H9 (cell line): ENCODE measurements around the gene NUP210. TPM values are rescaled to one million over a fixed set of nuclear protein-coding genes. Genes with fewer than 3 reads are reported as not detected.

Experiments
- DNase-seq: peaks from one replicate; pipeline ENCODE4 v3.0.0-alpha.2; 2017
- H2AFZ ChIP-seq: one replicate; pipeline ENCODE4 v1.6.1; 2013; ENCODE audit warnings: mild to moderate bottlenecking, low read length, control low read depth, moderate library complexity
- H2AK5ac ChIP-seq: 2 replicates; pipeline ENCODE4 v1.6.1; 2013; ENCODE audit warnings: low read length, control low read depth, mixed read lengths; ENCODE audit not compliant: insufficient read length
- H2BK120ac ChIP-seq: one replicate; pipeline ENCODE4 v1.6.1; 2013; ENCODE audit warnings: low read depth, mild to moderate bottlenecking, low read length, control low read depth, inconsistent platforms; ENCODE audit not compliant: poor library complexity, severe bottlenecking
- H2BK12ac ChIP-seq: 2 replicates; pipeline ENCODE4 v1.6.1; 2013; ENCODE audit warnings: low read length, control low read depth, mixed read lengths, low read depth; ENCODE audit not compliant: insufficient read length
- H2BK15ac ChIP-seq: 2 replicates; pipeline ENCODE4 v1.6.1; 2013; ENCODE audit warnings: low read depth, low read length, control low read depth
- H2BK20ac ChIP-seq: one replicate; pipeline ENCODE4 v1.6.1; 2013; ENCODE audit warnings: low read depth, mild to moderate bottlenecking, low read length, control low read depth, inconsistent platforms; ENCODE audit not compliant: poor library complexity, severe bottlenecking
- H2BK5ac ChIP-seq: 2 replicates; pipeline ENCODE4 v1.6.1; 2013; ENCODE audit warnings: low read length, control low read depth, mixed read lengths; ENCODE audit not compliant: insufficient read length
- H3K14ac ChIP-seq: 2 replicates; pipeline ENCODE4 v1.6.1; 2013; ENCODE audit warnings: low read length, control low read depth; ENCODE audit not compliant: insufficient read depth
- H3K18ac ChIP-seq: 2 replicates; pipeline ENCODE4 v1.6.1; 2013; ENCODE audit warnings: low read depth, mild to moderate bottlenecking, mixed read lengths, low read length, control low read depth; ENCODE audit not compliant: insufficient read length
- H3K23ac ChIP-seq: 2 replicates; pipeline ENCODE4 v1.6.1; 2013; ENCODE audit warnings: low read length, control low read depth, mixed read lengths, low read depth; ENCODE audit not compliant: insufficient read length
- H3K23me2 ChIP-seq: 2 replicates; pipeline ENCODE4 v1.6.1; 2013; ENCODE audit warnings: low read depth, mild to moderate bottlenecking, mixed read lengths, low read length, control low read depth; ENCODE audit not compliant: insufficient read length, poor library complexity, severe bottlenecking
- H3K27ac ChIP-seq: 2 replicates; pipeline ENCODE4 v1.5.1; 2013; ENCODE audit warnings: low read length, control low read depth, mixed read lengths, low read depth; ENCODE audit not compliant: insufficient read length
- H3K27me3 ChIP-seq: 2 replicates; pipeline ENCODE4 v1.6.1; 2013; ENCODE audit warnings: low read length, control low read depth, inconsistent platforms; ENCODE audit not compliant: insufficient read depth
- H3K4ac ChIP-seq: 2 replicates; pipeline ENCODE4 v1.6.1; 2013; ENCODE audit warnings: low read depth, mild to moderate bottlenecking, control low read depth, inconsistent platforms, low read length, moderate library complexity
- H3K4me1 ChIP-seq: 2 replicates; pipeline ENCODE4 v1.6.1; 2013; ENCODE audit warnings: low read length, control low read depth, inconsistent platforms; ENCODE audit not compliant: insufficient read depth
- H3K4me2 ChIP-seq: 2 replicates; pipeline ENCODE4 v1.6.1; 2013; ENCODE audit warnings: low read length, control low read depth, mixed read lengths; ENCODE audit not compliant: insufficient read length, insufficient read depth
- H3K56ac ChIP-seq: 2 replicates; pipeline ENCODE4 v1.6.1; 2013; ENCODE audit warnings: low read depth, mild to moderate bottlenecking, mixed read lengths, low read length, control low read depth; ENCODE audit not compliant: insufficient read length
- H3K79me1 ChIP-seq: 2 replicates; pipeline ENCODE4 v1.6.1; 2013; ENCODE audit warnings: low read depth, mild to moderate bottlenecking, moderate library complexity, low read length, control low read depth, inconsistent platforms; ENCODE audit not compliant: insufficient read depth, poor library complexity, severe bottlenecking
- H3K79me2 ChIP-seq: 2 replicates; pipeline ENCODE4 v1.6.1; 2013; ENCODE audit warnings: low read length, control low read depth, inconsistent platforms; ENCODE audit not compliant: insufficient read depth
- H3K9ac ChIP-seq: 2 replicates; pipeline ENCODE4 v1.6.1; 2013; ENCODE audit warnings: low read length, control low read depth, mixed read lengths; ENCODE audit not compliant: insufficient read length; ENCODE audit errors: extremely low read depth
- H3K9me3 ChIP-seq: one replicate; pipeline ENCODE4 v1.6.1; 2013; ENCODE audit warnings: low read depth, low read length, inconsistent platforms; ENCODE audit not compliant: control insufficient read depth
- H3T11ph ChIP-seq: one replicate; pipeline ENCODE4 v1.6.1; 2013; ENCODE audit warnings: mild to moderate bottlenecking, low read length, control low read depth, inconsistent platforms
- H4K20me1 ChIP-seq: one replicate; pipeline ENCODE4 v1.6.1; 2013; ENCODE audit not compliant: control insufficient read depth, insufficient read length, insufficient read depth
- H4K5ac ChIP-seq: 2 replicates; pipeline ENCODE4 v1.6.1; 2013; ENCODE audit warnings: low read depth, mild to moderate bottlenecking, mixed read lengths, low read length, control low read depth; ENCODE audit not compliant: insufficient read length
- H4K8ac ChIP-seq: replicated peaks from 2 replicates; pipeline ENCODE4 v1.6.1; 2013; ENCODE audit warnings: low read length, control low read depth, mixed read lengths, low read depth; ENCODE audit not compliant: insufficient read length
- H4K91ac ChIP-seq: 2 replicates; pipeline ENCODE4 v1.6.1; 2013; ENCODE audit warnings: low read depth, mild to moderate bottlenecking, moderate library complexity, mixed read lengths, low read length, control low read depth; ENCODE audit not compliant: insufficient read length
- H3K27ac Mint-ChIP-seq, 3 experiments: 2 replicates in 2 of 3; 3 replicates in 1 of 3; pipeline ENCODE4 v1.8.0; 2020 to 2021; ENCODE audit warnings: mixed read lengths in 3 of 3, mild to moderate bottlenecking in 1 of 3, moderate library complexity in 1 of 3
- H3K27me3 Mint-ChIP-seq: 2 replicates; pipeline ENCODE4 v1.8.0; 2021; ENCODE audit warnings: low read depth, mild to moderate bottlenecking, moderate library complexity, mixed read lengths
- H3K36me3 Mint-ChIP-seq, 3 experiments: 2 replicates in 2 of 3; 3 replicates in 1 of 3; pipeline ENCODE4 v1.8.0; 2020 to 2021; ENCODE audit warnings: low read depth in 3 of 3, mixed read lengths in 3 of 3; ENCODE audit not compliant: insufficient read depth in 1 of 3
- H3K4me1 Mint-ChIP-seq, 2 experiments: 2 replicates each; pipeline ENCODE4 v1.8.0; 2020; ENCODE audit warnings: mixed read lengths in 2 of 2
- H3K4me3 Mint-ChIP-seq, 2 experiments: 2 replicates in 1 of 2; 3 replicates in 1 of 2; pipeline ENCODE4 v1.8.0; 2020 to 2021; ENCODE audit warnings: mild to moderate bottlenecking in 2 of 2, mixed read lengths in 2 of 2, moderate library complexity in 1 of 2
- H3K9me3 Mint-ChIP-seq, 2 experiments: 2 replicates in 1 of 2; 3 replicates in 1 of 2; pipeline ENCODE4 v1.8.0; 2020; ENCODE audit warnings: mild to moderate bottlenecking in 2 of 2, mixed read lengths in 2 of 2, moderate library complexity in 1 of 2
- WGBS: extraction: QIAGEN DNeasy Blood & Tissue Kit; methylation state at CpG from one replicate; pipeline ENCODE4 v1.1.7; 2013; ENCODE audit warnings: missing lambda C conversion rate, low lambda C conversion rate, mixed read lengths; ENCODE audit not compliant: insufficient read length; ENCODE audit errors: extremely low coverage; 5-methylcytosine and 5-hydroxymethylcytosine counted together
- total RNA-seq: library from RNA; stranded (reverse); gene quantifications from 2 replicates; pipeline ENCODE4 v1.2.1, GENCODE V29; 2021
- TF ChIP-seq, protein P1 (sequence below): fragments of 200-600 bp; sonication (generic); conservative IDR thresholded peaks from 3 replicates; pipeline ENCODE4 v1.8.0; 2021; ENCODE audit warnings: antibody characterized with exemption, mild to moderate bottlenecking

Gene NUP210
- total RNA-seq, 1 experiment from 2014 or later = 48.8 TPM

DNA sequence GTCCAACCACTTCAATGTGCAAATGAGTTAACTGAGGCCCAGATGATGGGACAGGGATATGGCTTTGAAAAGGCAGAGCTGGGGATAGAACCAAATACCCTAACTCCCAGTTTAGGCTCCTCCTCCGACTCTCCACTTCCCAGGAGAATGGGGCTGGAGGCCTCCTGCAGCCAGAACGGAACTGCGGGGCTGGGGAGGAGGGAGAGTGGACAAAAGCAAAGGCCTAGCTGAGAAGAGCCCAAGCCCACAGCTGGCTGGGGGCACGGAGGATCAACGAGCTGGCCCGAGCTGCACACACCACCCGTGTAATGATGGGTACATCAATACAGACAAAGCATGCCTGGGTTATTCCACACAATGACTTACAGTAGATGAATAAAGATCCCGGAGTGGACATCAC is 74.8 kb downstream of the NUP210 start:
- H3K9me3 Mint-ChIP-seq = peaks cover 0 to 3% of the 10 kb centered on the region in 2 experiments; a peak in 1 of 5 replicates
- Histone ChIP-seq H3K4ac (no peak overlapping the region), H4K91ac (no peak overlapping the region), H3K9ac (no peak overlapping the region), H2BK12ac (no peak overlapping the region), H2BK20ac (no peak overlapping the region), H3T11ph (no peak overlapping the region), H3K9me3 (no peaks in the 10 kb centered on the region), H4K20me1 (no peaks in the 10 kb centered on the region), H3K23me2 (no peaks in the 10 kb centered on the region), H3K18ac (no peak overlapping the region), H4K5ac (no peak overlapping the region), H3K14ac (no peak overlapping the region), H2AK5ac (no peak overlapping the region), H2BK5ac (no peak overlapping the region), H3K79me2 (no peaks in the 10 kb centered on the region), H4K8ac (no peak overlapping the region), H3K27me3 (no peaks in the 10 kb centered on the region), H2BK15ac (no peak overlapping the region), H3K56ac (no peak overlapping the region), H2BK120ac (no peak overlapping the region), H3K79me1 (no peaks in the 10 kb centered on the region), H3K4me1 (peaks cover 24% of the 10 kb centered on the region; the same call in 1 of the 2 replicates), H3K27ac (no peak overlapping the region), H3K23ac (no peak overlapping the region), H2AFZ (no peak overlapping the region), H3K4me2 (no peak overlapping the region)
- TF ChIP-seq, protein P1, sequence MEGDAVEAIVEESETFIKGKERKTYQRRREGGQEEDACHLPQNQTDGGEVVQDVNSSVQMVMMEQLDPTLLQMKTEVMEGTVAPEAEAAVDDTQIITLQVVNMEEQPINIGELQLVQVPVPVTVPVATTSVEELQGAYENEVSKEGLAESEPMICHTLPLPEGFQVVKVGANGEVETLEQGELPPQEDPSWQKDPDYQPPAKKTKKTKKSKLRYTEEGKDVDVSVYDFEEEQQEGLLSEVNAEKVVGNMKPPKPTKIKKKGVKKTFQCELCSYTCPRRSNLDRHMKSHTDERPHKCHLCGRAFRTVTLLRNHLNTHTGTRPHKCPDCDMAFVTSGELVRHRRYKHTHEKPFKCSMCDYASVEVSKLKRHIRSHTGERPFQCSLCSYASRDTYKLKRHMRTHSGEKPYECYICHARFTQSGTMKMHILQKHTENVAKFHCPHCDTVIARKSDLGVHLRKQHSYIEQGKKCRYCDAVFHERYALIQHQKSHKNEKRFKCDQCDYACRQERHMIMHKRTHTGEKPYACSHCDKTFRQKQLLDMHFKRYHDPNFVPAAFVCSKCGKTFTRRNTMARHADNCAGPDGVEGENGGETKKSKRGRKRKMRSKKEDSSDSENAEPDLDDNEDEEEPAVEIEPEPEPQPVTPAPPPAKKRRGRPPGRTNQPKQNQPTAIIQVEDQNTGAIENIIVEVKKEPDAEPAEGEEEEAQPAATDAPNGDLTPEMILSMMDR = no peak
- H3K4me3 Mint-ChIP-seq = no peak overlapping the region; a peak in 1 of 5 replicates
- peaks cover 27 to 36% (median 28%) of the 10 kb centered on the region in 3 experiments for H3K36me3 Mint-ChIP-seq
- peaks cover 64 to 68% of the 10 kb centered on the region in 2 experiments for H3K4me1 Mint-ChIP-seq
- DNase-seq = no peak
- no peaks in the 10 kb centered on the region for H3K27me3 Mint-ChIP-seq
- H3K27ac Mint-ChIP-seq = peak overlapping the region in 1 of 3 experiments; percentile 83; a peak in 2 of 7 replicates
- WGBS = no CpG with 5 or more reads among the region's 8 CpGs
